ENCODE measurements around the gene EME2.

Gene EME2

DNA sequence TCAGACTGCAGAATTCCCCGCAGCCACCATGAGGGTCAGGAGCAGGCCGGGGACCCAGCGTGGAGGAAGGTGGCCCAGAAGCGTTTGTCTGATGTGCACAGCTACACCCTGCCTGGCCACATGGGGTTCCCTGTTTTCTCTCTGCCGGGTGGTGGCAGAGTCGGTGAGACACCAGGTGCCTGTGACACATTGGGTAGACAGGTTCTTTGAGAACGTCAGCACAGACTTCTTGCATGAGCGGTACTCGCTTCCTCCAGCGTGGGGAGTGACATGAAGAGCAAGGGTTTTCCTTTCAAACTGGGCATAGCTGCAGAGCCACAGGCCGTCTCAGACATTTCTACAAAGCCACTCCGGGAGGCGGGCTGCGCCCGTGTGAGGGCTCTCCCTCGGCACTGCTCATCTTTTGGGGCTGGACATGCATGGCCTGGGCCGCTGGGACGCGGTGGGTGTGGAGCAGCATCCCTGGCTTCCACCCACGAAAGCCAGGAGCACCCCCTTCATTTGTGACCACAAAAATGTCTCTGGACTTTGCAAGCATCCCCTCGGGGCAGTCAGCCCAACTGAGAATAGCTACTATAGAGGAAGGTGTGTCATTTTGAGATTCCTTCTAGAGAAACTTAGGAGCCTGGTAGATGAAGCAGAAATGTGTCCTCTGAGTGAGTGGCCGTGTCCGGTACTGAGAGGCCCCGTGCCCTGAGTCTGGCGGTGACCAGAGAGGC, 27.3 kb upstream of the EME2 start:
- DNase-seq (ENCODE audit: low spot score) = peak; percentile 78

GRCh38 chr16:1745900-1746692, 26.5 kb upstream of the EME2 start:
- DNase-seq (ENCODE audit: low spot score) = no peak

GRCh38 chr16:1746693-1747195, 25.9 kb upstream of the EME2 start:
- DNase-seq (ENCODE audit: low spot score) = no peak

DNA sequence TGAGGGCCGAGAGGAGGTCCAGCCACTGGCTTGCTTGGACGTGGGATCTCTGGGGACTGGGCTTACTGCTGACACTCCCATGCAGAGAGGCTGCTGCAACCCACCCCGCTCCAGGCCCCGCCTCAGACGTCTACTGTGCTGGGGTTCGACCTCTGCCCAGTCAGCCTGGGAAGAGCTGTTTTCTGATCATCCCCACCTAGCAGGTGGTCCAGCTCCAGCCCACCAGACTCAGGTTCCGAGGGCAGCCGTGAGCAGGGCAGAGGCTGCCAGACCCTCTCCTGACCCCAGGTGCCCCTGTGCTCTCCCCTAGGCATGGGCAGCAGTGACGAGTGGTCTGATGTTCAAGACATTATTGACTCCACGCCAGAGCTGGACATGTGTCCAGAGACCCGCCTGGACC, 24.7 kb upstream of the EME2 start:
- no peak for DNase-seq (ENCODE audit: low spot score)

DNA sequence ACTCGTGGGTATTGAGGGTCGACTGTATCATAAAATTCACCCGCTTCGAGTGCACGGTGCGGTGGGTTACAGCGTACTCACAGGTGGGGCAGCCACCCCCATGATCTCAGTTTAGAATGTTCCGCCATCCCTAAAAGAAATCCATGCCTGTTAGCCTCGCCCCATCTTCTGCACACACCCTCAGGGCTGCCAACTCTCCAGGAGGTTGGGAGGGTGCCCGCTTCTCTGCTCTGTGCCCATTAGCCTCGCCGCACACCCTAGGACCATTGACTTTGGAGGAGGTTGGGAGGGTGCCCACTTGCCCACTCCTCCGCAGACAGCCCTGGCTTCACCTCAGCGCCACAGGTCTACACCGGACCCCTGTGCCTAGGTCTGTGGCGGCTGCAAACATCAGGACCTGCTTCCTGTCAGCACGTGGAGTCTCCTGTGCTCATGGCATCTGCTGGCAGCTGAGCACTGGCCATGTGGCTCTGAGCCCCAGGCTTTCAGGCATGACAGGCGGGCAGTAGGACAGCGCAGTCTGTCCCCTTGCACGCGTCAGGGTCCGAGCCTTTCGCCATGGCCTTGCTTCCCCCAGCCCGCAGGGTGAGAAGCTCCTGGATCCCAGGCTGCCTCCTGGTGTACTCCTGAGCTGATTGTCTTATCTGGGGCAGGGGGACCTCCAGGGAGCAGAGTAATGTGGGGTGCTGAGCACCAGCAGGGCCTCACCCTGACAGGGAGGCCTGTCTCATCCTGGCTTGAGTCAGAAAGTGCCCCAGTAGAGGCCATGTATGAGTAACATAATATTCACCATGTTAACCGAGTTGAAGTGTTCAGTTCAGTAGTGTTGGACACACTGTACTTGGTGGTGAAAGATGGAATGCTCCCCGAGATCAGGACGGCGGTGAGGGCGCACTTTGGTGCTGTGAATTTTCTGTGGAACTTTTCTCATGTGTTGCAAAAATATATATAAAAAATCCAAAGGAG, 23.2 kb upstream of the EME2 start:
- DNase-seq (ENCODE audit: low spot score) = no peak

- DNase-seq (ENCODE audit: low spot score) = no peak
Observed at GRCh38 chr16:1751946-1752345, 20.7 kb upstream of the EME2 start.

- DNase-seq (ENCODE audit: low spot score) = no peak
Observed at GRCh38 chr16:1752853-1753252, 19.8 kb upstream of the EME2 start.

DNA sequence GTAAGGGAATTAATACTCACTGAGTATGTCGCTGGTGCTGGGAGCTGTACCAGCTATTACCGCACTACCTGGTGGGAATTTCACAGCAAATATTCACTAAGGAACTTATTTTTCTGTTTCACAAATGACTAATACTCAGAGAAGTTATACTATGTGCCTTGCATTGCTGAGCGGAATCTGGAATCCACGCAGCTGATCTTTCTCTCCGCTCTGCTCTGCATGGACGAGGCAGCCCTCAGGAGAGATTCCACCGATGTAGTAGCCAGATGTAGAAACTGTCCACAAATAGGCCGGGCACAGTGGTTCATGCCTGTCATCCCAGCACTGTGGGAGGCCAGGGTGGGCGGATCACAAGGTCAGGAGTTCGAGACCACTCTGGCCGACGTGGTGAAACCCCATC, 18.4 kb upstream of the EME2 start:
- no peak for DNase-seq (ENCODE audit: low spot score)

DNA sequence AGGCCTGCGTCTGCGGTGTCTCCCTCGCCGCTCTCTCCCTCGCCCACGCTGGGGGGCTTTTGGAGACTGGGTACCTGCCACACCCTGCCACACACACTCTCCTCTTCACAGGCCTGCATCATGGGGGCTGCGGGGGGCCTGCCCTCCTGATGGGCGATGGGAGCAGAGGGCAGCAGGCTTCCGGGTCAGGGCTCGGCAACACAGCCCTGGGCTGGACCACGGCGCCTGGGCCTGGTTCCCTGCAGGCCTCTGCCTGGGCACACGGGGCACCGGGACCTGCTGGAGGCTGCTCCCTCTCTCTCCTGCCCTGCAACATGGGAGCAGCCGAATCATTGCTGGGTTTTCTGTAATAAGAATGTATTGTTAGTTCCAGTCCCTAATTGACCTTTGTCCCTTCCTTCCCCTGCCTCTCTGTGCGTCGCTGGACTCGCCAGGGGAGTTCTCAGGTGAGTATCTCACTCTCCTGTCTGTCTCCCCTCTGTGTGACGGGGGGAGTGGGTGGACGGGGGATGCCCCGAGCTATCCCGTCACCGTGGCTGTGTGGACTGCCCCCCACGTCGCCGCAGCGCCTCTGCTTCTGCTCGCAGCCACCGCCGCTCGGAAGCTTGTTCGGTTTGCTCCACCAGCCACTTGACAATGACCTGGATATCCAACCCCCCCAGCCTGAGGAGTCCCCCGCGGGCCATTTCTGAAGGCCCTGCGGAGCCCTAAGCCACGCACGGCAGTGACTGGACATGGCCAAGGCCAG, 14.7 kb upstream of the EME2 start:
- DNase-seq (ENCODE audit: low spot score) = no peak

DNA sequence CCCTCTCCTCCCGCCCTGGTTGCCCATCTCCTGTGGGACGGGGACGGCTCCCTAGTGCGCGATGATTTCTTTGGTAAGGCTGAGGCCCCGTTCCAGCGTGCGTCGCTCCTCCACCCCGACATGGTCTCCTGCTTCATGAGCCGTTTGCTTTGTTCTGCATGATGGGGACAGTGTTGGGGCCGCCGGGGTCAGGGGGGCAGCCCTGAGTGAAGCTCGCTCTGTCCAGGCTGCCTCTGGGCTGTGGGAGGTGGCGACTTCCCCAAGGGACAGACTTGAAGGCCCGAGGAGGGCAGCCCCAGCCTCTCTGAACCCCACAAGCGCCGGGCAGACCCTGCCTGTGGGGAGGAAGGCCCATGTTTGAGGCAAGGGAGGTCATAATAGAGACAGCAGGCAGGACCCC, 13.7 kb upstream of the EME2 start:
- DNase-seq (ENCODE audit: low spot score) = no peak

GRCh38 chr16:1759511-1759910, 13.1 kb upstream of the EME2 start:
- no peak for DNase-seq (ENCODE audit: low spot score)

DNA sequence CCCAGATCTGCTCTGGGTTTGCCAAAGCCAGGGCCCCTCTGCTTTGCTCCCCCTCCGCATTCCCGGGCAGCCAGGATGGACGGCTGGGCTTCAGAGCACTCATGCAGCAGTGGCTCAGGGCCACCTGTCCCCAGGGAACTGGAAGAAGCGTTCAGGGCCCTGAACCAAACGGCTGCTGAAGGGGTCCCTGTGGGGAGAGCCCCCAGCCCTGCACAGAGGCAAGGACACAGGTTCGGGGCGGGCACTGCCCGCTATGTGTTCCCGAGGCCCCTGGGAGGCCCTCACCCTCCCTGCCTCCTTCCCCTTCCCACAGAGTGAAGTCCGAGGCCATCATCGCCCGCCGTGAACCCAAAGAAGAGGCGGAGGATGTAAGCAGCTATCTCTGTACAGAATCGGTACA, 11.7 kb upstream of the EME2 start:
- no peak for DNase-seq (ENCODE audit: low spot score)

DNA sequence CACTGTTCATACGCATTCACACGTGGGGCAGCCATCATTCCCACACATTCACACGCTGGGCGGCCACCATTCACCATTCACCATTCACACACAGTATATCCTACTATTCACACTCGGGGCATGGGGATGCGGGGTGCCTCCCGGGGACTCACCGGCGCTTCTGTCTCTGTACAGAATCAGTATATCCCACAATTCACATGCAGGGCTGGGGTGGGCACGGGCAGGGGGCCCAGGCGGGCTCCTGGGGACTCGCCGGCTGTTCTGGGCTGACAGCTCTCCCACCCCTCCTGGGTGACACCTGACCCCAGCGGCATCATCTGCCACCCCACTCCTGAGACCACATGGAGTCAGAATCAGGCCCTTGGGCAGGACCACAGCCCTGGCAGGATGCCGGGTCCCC, 10.9 kb upstream of the EME2 start:
- DNase-seq (ENCODE audit: low spot score) = no peak

- DNase-seq (ENCODE audit: low spot score) = no peak
Observed at GRCh38 chr16:1762196-1762878, 10.3 kb upstream of the EME2 start.

DNA sequence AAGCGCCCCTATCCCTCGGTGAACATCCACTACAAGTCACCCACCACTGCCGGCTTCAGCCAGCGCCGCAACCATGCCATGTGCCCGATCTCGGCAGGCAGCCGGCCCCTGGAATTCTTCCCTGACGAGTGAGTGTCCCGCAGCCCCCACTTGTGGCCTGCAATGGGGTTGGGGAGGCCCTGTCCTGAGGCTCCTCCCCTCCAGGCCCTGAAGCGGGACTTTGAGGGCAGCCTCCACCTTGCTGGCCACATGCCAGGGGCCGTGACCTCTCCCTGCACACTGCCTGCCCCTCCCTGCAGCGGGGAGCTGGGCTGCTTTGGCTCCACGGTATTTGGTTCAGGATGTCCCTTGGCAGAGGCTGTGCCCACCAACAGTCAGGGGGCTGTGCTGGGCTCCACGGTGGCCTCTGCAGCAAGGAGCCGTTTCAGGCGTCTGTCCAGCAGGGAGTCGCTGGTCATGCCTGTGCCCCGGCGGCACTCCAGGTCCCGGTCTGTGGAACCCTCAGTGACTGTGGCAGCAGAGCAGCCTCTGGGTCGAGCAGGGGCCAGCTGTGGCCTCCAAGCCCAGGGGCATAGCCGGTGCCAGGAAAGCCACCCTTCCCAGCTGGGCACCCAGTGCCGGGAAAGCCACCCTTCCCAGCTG, 9.6 kb upstream of the EME2 start:
- no peak for DNase-seq (ENCODE audit: low spot score)

DNA sequence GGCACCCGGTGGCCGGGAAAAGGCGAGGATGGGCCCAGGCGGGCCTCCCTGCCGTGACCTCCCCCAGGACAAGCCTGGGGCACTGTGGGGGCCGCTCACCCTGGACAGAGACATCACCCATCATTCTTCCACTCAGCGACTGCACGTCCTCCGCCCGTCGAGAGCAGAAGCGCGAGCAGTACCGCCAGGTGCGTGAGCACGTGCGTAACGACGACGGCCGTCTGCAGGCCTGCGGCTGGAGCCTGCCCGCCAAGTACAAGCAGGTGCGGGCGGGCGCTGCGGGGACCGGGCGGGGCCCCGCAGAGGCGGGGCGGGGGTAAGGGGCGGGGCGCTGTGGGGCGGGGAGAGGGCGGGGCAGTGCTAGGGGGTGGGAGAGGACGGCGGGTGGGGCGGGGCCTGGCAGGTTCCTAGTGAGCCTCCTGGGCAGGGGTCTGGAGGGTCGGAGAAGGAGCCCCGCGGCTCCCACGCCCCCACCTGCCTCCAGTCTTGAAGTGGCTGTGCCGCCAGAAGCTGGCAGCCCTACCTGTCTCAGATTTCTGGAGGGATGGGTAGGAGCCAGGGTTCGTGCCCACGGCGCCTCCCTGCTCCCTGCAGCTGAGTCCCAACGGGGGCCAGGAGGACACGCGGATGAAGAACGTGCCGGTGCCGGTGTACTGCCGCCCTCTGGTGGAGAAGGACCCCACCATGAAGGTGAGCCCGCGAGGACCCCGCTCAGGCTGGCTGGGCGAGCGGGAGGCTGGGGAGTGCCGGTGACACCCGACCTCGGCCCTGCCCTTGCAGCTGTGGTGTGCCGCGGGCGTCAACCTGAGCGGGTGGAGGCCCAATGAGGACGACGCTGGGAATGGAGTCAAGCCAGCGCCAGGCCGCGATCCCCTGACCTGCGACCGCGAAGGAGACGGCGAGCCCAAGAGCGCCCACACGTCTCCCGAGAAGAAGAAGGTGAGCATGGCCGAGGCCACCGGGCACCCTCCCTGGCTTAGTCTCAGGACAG, 8.8 kb upstream of the EME2 start:
- DNase-seq (ENCODE audit: low spot score) = no peak

DNA sequence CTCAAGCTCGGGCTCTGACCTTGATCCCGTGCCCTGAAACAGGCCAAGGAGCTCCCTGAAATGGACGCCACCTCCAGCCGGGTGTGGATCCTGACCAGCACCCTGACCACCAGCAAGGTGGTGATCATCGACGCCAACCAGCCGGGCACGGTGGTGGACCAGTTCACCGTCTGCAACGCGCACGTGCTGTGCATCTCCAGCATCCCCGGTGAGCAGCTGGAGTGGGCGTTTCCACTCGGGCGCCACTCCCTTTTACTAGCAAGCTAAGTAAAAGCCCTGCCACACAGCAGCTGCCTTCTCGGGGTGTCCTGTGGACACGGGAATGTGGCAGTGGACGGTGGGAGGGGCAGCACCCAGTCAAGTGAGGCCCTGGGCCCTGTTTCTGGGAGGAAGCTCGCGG, 7.6 kb upstream of the EME2 start:
- DNase-seq (ENCODE audit: low spot score) = no peak

DNA sequence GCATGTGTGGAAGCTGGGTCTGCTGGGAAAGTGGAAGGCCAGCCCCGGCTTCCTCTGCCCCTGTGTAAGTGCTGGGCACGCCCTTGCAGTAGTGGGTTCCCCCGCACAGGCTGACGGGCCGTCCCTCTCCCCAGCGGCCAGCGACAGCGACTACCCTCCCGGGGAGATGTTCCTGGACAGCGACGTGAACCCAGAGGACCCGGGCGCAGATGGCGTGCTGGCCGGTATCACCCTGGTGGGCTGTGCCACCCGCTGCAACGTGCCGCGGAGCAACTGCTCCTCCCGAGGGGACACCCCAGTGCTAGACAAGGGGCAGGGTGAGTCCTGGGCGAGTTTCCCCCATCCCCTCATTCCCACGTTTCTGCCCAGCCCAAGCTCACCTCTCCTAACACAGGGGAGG, 6.8 kb upstream of the EME2 start:
- DNase-seq (ENCODE audit: low spot score) = no peak

GRCh38 chr16:1766231-1766630, 6.4 kb upstream of the EME2 start:
- no peak for DNase-seq (ENCODE audit: low spot score)
